Measurements from ENCODE around the gene CCNDBP1.

DNA sequence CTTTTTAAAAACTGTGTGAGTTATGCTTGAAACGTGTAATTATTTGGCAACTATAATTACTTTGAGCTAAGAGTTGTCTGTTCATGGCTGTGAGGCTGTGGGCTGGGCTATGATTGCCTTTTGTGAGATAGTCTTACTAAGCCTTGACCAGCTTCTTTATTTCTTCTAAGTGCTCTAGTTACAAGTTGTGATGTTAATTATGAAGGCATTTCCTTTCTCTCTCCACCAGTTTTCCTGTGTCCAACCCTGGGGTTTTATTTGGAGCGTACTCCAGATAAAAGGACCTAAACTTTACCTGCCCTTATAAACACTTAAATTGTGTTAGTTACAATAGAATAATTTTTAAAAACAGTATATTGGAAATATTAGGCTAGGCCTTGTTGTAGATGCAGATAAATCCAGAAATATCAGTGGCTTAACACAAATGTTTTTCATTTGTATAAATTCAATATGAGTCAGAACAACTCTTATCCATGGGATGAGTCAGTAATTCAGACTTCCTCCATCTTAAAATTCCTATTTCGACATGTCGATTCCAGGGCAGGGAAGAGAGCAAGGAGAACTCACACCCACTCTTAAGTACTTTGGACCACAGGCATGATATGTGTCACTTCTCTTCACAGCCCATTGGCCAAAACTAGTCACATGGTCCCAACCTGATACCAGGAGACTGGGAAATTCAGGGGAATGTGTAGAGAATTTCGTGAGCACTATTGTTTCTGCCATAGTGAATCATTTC lies 34.8 kb upstream of the CCNDBP1 start:
- TF ChIP-seq CTCF (conservative IDR thresholded peaks at IDR 0.05) (no peak), ZFX (IDR thresholded peaks at IDR 0.05) (no peak)
